ENCODE measurements around the gene ETV3L.
A peak's percentile ranks its signal among the peaks of the same experiment; 100 is the strongest.

The ETV3L gene

GRCh38 chr1:157099633-157100009 is at the start of gene ETV3L:
Gene ETV3L (minus strand): TSS chr1:157099808. CDS start chr1:157099523, 285 bp downstream.
- no peak for DNase-seq
- in situ Hi-C loops (cut with HindIII; ENCODE audit: low pct_ligation_motif_present, low pct_unique_long_range_greater_than_20kb, low sequenced_read_pairs) = no loop called here

- DNase-seq = no peak
- in situ Hi-C loops (cut with HindIII; ENCODE audit: low pct_ligation_motif_present, low pct_unique_long_range_greater_than_20kb, low sequenced_read_pairs) = no loop called here
Measured at GRCh38 chr1:157147906-157148700, 48.5 kb upstream of the ETV3L start.

- DNase-seq = no peak
- in situ Hi-C loops (cut with HindIII; ENCODE audit: low pct_ligation_motif_present, low pct_unique_long_range_greater_than_20kb, low sequenced_read_pairs) = no loop called here
Measured at GRCh38 chr1:157147037-157147436, 47.4 kb upstream of the ETV3L start.

- DNase-seq = no peak
Measured at GRCh38 chr1:157146244-157146643, 46.6 kb upstream of the ETV3L start.

GRCh38 chr1:157145076-157145475 is 45.5 kb upstream of the ETV3L start:
- DNase-seq = no peak
- in situ Hi-C loops (cut with HindIII; ENCODE audit: low pct_ligation_motif_present, low pct_unique_long_range_greater_than_20kb, low sequenced_read_pairs) = no loop called here

More at GRCh38 chr1:157146244-157146643, 46.6 kb upstream of the ETV3L start:
- in situ Hi-C loops (cut with HindIII; ENCODE audit: low pct_ligation_motif_present, low pct_unique_long_range_greater_than_20kb, low sequenced_read_pairs) = no loop called here

- DNase-seq = no peak
- in situ Hi-C loops (cut with HindIII; ENCODE audit: low pct_ligation_motif_present, low pct_unique_long_range_greater_than_20kb, low sequenced_read_pairs) = no loop called here
Measured at GRCh38 chr1:157144509-157144908, 44.9 kb upstream of the ETV3L start.

GRCh38 chr1:157142765-157143423 is 43.3 kb upstream of the ETV3L start:
- in situ Hi-C loops (cut with HindIII; ENCODE audit: low pct_ligation_motif_present, low pct_unique_long_range_greater_than_20kb, low sequenced_read_pairs) = no loop called here

GRCh38 chr1:157142201-157142600 is 42.6 kb upstream of the ETV3L start:
- in situ Hi-C loops (cut with HindIII; ENCODE audit: low pct_ligation_motif_present, low pct_unique_long_range_greater_than_20kb, low sequenced_read_pairs) = no loop called here
- DNase-seq = no peak

More at GRCh38 chr1:157142765-157143423, 43.3 kb upstream of the ETV3L start:
- no peak for DNase-seq

GRCh38 chr1:157141212-157141855 is 41.7 kb upstream of the ETV3L start:
- in situ Hi-C loops (cut with HindIII; ENCODE audit: low pct_ligation_motif_present, low pct_unique_long_range_greater_than_20kb, low sequenced_read_pairs) = no loop called here
- DNase-seq = no peak

- in situ Hi-C loops (cut with HindIII; ENCODE audit: low pct_ligation_motif_present, low pct_unique_long_range_greater_than_20kb, low sequenced_read_pairs) = no loop called here
- no peak for DNase-seq
Measured at GRCh38 chr1:157140063-157140588, 40.5 kb upstream of the ETV3L start.

- in situ Hi-C loops (cut with HindIII; ENCODE audit: low pct_ligation_motif_present, low pct_unique_long_range_greater_than_20kb, low sequenced_read_pairs) = no loop called here
Measured at GRCh38 chr1:157139052-157139715, 39.6 kb upstream of the ETV3L start.

GRCh38 chr1:157138220-157139051 is 38.8 kb upstream of the ETV3L start, which contains the start of gene ETV3:
Gene ETV3 (minus strand): TSS chr1:157138395. CDS start chr1:157136352, 2,043 bp downstream.
- in situ Hi-C loops (cut with HindIII; ENCODE audit: low pct_ligation_motif_present, low pct_unique_long_range_greater_than_20kb, low sequenced_read_pairs) = no loop called here

More at GRCh38 chr1:157139052-157139715, 39.6 kb upstream of the ETV3L start:
- DNase-seq = no peak

GRCh38 chr1:157137408-157138219 is 38.0 kb upstream of the ETV3L start:
- peak; percentile 8 for DNase-seq
- in situ Hi-C loops (cut with HindIII; ENCODE audit: low pct_ligation_motif_present, low pct_unique_long_range_greater_than_20kb, low sequenced_read_pairs) = no loop called here

More at GRCh38 chr1:157138220-157139051, 38.8 kb upstream of the ETV3L start, which contains the start of gene ETV3:
- DNase-seq = peak; percentile 94

- no peak for DNase-seq
- in situ Hi-C loops (cut with HindIII; ENCODE audit: low pct_ligation_motif_present, low pct_unique_long_range_greater_than_20kb, low sequenced_read_pairs) = no loop called here
Measured at GRCh38 chr1:157137046-157137407, 37.4 kb upstream of the ETV3L start.

- in situ Hi-C loops (cut with HindIII; ENCODE audit: low pct_ligation_motif_present, low pct_unique_long_range_greater_than_20kb, low sequenced_read_pairs) = no loop called here
- no peak for DNase-seq
Measured at GRCh38 chr1:157136133-157136532, 36.5 kb upstream of the ETV3L start.

- no peak for DNase-seq
- in situ Hi-C loops (cut with HindIII; ENCODE audit: low pct_ligation_motif_present, low pct_unique_long_range_greater_than_20kb, low sequenced_read_pairs) = no loop called here
Measured at GRCh38 chr1:157135646-157136045, 36.0 kb upstream of the ETV3L start.

- no peak for DNase-seq
- in situ Hi-C loops (cut with HindIII; ENCODE audit: low pct_ligation_motif_present, low pct_unique_long_range_greater_than_20kb, low sequenced_read_pairs) = no loop called here
Measured at GRCh38 chr1:157135070-157135469, 35.5 kb upstream of the ETV3L start.

Data from ACHN (cell line).